Retinal pigment epithelial cell (primary cell): Measurements from ENCODE around the gene RNPS1.

Experiments
- DNase-seq: peaks from one replicate; pipeline ENCODE4 v3.0.0-alpha.2; 2010; ENCODE audit warnings: low read depth
- H3K4me3 ChIP-seq: 2 replicates; pipeline ENCODE4 v1.5.1; 2011; ENCODE audit warnings: mild to moderate bottlenecking, low read length, control low read depth, moderate library complexity
- TF ChIP-seq, protein P1 (sequence below): conservative IDR thresholded peaks from 2 replicates; pipeline ENCODE4 v1.5.1; 2011; ENCODE audit warnings: low read depth, low read length, control low read depth, inconsistent platforms

RNPS1 gene

DNA sequence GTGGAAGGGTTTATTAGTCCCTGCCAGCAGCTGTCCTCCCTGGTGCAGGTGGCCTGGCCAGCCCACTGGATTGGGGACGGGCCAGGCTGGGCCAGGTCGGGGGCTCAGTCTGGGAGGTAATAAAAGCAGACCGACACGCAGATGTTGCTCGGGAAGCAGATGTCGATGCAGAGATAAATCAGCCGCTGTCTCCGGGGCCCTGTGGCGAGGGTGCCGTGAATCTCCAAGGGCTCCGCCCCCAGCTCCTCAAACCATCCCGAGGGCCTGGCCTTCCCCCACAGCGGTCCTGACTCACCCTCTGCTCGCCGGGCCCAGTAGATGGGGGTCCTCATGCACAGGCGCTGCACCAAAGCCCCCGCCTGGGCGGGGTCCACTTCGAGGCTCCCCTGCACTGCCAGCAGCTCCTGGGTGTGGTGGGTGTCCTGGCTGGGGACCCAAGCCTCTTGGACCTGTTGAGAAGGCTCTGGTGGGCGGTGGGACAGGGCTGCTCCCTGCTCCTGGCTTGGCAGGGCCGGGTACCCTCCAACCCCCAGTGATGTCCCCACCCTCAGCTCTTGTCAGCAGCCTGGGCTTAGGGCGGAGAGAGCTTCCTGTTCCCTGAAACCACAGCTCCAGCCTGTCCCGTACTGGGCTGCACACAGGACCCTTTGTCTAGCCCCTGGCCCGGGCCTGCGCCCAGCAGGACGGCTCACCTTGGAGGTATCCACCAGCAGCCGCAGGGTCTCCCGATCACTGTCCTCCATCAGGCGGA is 58.5 kb downstream of the RNPS1 start:
- TF ChIP-seq, protein P1, sequence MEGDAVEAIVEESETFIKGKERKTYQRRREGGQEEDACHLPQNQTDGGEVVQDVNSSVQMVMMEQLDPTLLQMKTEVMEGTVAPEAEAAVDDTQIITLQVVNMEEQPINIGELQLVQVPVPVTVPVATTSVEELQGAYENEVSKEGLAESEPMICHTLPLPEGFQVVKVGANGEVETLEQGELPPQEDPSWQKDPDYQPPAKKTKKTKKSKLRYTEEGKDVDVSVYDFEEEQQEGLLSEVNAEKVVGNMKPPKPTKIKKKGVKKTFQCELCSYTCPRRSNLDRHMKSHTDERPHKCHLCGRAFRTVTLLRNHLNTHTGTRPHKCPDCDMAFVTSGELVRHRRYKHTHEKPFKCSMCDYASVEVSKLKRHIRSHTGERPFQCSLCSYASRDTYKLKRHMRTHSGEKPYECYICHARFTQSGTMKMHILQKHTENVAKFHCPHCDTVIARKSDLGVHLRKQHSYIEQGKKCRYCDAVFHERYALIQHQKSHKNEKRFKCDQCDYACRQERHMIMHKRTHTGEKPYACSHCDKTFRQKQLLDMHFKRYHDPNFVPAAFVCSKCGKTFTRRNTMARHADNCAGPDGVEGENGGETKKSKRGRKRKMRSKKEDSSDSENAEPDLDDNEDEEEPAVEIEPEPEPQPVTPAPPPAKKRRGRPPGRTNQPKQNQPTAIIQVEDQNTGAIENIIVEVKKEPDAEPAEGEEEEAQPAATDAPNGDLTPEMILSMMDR, result no peak
- H3K4me3 ChIP-seq, result no peak overlapping the region
- DNase-seq, result no peak

DNA sequence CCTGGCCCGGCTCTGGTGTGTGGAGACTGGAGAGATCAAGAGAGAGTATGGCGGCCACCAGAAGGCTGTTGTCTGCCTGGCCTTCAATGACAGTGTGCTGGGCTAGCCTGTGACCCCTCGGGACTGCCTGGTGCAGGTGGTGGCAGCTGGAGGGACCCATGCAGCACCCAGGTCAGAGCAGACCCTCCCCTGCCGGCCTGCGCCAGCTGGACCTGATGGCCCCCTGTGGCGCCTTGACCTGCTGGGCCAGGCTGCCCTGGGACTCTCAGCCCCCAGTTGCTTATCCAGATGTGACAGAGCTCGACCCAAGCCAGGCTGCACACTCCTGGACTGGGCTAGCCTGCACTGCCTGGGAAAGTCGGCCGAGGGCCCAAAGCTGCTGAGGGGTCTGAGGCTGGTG is 59.2 kb downstream of the RNPS1 start:
- TF ChIP-seq, protein P1, result no peak
- H3K4me3 ChIP-seq, result no peak overlapping the region
- no peak for DNase-seq

DNA sequence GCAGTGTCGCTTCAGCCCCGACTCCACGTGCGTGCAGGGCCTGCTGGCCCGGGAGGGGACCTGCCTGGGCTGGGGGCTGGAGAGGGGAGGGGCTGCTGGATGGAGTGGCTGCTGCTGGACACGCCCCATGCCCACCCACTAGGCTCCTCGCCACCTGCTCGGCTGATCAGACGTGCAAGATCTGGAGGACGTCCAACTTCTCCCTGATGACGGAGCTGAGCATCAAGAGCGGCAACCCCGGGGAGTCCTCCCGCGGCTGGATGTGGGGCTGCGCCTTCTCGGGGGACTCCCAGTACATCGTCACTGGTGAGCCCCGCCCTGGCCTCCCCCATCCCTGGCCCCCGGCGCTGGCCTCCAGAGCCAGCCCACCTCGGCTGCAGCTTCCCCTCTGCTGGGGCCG is 59.6 kb downstream of the RNPS1 start:
- no peak for DNase-seq
- TF ChIP-seq, protein P1, result no peak
- H3K4me3 ChIP-seq, result no peak overlapping the region

DNA sequence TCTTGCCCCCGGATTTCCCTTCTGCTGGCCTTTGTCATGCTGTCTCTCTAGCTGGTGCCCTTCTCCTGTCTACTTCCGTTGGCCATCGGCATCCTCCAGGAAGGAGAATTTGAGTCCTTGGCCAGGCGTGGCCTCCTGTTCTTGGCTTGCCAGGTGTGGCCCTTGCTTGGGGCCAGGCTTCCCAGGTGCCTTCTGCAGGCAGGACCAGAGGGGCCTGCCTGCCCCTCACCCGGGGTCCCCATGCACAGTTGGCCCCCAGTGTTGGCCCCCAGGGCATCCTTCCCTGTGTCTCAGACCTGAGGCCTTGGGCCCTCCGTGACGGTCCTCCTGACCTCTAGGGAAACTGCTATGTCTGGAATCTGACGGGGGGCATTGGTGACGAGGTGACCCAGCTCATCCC is 60.1 kb downstream of the RNPS1 start:
- no peak for DNase-seq
- TF ChIP-seq, protein P1, result no peak
- no peak overlapping the region for H3K4me3 ChIP-seq

DNA sequence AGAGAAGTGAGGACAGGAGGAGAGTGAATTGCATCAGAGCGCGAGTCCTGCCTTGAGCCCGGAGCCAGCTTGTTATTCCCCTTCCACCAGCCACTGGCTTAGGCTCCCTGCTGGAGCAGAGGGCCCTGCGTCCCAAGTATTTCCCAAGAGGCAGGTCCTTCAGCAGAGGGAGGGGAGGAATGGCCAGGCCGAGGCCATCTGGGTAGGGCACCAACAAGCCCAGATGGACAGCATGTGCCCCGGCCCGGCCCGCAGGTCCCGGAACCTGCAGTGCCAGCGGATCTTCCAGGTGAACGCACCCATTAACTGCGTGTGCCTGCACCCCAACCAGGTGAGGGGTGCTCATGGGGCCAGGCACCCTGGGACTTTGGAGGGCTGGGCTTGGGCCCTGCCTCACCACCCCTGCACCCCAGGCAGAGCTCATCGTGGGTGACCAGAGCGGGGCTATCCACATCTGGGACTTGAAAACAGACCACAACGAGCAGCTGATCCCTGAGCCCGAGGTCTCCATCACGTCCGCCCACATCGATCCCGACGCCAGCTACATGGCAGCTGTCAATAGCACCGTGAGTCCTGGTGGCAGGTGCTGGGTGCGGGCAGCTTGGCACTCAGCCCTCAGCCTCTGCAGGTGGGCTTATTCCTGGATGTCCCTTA is 61.0 kb downstream of the RNPS1 start:
- DNase-seq, result no peak
- no peak overlapping the region for H3K4me3 ChIP-seq
- TF ChIP-seq, protein P1, result no peak

DNA sequence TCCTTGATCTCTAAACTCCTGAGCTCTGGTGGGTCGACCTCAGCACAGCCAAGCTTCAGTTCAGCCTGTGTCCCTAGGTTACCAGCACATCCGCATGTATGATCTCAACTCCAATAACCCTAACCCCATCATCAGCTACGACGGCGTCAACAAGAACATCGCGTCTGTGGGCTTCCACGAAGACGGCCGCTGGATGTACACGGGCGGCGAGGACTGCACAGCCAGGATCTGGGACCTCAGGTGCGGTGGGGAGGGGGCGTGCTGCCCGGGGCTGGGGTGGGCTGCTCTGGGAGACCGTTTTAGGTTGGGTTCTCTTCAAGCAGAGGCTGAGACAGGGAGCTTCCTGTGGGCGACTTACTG is 61.5 kb downstream of the RNPS1 start:
- DNase-seq, result no peak
- peak overlapping the region; percentile 89 for H3K4me3 ChIP-seq
- TF ChIP-seq, protein P1, result no peak

DNA sequence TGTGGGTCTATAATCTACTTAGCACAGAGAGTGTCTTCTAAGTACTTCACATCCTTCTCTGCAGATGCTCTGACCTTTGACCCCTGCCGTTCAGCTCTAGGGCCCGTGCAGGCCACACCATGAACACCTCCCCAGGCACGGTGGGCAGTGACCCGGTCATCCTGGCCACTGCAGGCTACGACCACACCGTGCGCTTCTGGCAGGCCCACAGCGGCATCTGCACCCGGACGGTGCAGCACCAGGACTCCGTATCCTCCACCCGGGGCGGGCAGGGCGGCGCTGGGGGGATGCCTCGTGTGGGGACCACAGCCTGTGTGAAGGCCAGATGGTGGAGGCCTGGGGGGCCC is 62.0 kb downstream of the RNPS1 start:
- DNase-seq, result no peak
- H3K4me3 ChIP-seq, result peak overlapping the region; percentile 89
- TF ChIP-seq, protein P1, result no peak
